COLO668 (cell line): ENCODE results near the gene SLC2A6.

Experiments
- DNase-seq: peaks from one replicate; lab custom pipeline; 2025; ENCODE audit not compliant: unreplicated experiment; lab: John Stamatoyannopoulos, UW

The SLC2A6 gene

DNA sequence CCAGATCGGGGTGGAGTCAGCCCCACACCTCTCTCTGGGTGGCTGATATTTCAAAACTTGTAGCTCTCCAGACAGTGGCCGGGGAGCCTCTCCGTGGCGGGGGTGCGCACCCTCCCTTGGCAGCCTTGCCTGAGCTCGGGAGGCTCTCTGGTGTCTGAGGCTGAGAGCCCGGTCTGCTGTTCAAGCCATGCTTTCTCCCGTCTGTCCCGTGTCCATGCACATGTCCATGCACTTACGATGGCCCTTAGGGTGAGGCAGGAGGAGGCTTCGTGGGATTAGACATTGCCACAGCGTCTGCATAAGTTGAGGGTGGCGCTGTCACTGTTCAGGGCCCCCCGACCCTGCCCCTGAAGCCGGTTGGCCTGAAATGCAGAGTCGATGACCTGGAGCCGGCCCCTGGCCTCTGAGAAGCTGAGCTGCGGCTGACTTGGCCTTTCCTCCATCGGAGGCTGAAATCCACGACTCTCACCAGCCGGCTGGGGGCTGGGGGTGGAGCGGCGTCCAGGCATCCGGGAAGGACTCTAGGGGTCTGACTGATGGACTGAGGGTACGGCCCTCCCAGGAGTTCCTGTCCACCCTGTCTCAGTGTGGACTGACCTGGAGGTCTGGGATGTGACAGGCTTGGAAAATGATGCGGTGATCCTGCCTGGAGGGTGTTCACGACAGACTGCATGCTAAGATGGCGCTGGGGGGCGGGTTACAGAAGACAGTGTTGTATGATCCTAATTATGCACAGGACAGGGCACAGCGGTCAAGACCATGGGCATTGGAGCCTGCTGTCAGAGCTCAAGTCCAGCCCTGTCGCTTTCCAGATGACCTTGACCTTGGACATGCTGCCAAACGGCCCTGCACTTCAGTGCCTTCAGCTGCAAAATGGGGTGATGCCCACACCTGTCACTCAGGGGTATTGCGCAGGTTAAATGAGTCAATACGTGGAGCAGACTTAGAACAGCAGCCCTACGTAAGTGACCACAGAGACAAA is 18.3 kb upstream of the SLC2A6 start:
- no peak for DNase-seq

DNA sequence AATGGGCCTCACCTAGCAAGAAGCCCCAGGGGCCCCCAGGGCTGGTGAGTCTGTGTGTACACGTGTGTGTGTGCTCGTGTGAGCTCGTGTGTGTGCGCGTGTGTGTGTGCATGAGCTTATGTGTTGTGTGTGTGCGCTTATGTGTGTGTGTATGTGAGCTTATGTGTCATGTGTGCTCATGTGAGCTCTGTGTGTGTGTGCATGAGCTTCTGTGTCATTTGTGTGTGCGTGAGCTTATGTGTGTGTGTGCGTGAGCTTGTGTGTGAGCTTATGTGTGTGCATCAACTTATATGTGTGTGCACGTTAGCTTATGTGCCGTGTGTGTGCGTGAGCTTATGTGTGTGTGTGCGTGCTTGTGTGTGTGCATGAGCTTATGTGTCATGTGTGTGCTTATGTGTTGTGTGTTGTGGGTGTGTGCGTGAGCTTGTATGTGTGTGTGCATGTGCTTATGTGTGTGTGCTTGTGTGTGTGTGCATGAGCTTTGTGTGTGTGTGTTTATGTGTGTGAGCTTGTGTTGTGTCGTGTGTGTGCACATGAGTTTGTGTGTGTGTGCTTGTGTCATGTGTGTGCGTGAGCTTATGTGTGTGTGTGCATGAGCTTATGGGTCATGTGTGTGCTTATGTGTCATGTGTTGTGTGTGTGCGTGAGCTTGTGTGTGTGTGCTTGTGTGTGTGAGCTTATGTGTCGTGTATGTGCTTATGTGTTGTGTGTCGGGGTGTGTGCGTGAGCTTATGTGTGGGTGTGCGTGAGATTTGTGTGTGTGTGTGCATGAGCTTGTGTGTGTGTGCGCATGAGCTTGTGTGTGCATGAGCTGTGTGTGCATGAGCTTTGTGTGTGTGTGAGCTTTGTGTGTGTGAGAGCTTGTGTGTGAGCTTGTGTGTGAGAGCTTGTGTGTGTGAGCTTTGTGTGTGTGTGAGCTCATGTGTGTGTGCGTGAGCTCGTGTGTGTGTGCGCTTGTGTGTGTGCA is 16.7 kb upstream of the SLC2A6 start:
- DNase-seq = no peak

DNA sequence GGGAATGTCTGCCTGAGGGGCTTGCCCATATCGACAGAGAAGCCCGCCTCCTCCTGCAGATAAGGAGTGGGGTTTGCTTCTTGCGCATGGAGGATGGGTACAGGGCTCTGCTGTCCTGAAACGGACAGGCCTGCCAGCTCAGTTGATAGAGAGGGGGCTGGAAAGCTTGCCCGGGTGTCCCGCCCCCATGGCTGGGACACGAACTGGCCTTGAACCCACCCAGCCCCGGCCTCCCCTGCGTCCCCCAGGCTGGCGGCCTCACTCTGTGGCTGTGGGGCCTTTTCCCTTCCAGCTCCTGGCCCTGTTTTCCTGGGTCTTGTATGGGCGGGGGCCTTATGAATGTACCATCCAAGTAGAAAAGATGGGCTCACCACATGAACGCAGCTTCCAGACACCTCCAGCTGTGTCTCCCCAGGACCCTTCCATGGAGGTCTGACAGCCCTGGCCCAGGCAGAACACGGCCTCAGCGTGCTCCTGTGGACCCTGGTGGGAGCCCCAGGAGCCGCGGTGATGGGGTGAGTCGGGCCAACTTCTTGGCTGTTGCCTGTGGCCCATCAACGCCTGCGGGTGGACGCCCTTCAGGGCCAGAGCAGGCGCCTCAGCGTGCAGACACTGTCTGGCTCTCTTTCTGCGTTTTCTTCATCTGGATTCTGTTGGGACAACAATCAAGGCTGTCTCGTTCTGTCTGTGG is 15.9 kb upstream of the SLC2A6 start:
- no peak for DNase-seq

DNA sequence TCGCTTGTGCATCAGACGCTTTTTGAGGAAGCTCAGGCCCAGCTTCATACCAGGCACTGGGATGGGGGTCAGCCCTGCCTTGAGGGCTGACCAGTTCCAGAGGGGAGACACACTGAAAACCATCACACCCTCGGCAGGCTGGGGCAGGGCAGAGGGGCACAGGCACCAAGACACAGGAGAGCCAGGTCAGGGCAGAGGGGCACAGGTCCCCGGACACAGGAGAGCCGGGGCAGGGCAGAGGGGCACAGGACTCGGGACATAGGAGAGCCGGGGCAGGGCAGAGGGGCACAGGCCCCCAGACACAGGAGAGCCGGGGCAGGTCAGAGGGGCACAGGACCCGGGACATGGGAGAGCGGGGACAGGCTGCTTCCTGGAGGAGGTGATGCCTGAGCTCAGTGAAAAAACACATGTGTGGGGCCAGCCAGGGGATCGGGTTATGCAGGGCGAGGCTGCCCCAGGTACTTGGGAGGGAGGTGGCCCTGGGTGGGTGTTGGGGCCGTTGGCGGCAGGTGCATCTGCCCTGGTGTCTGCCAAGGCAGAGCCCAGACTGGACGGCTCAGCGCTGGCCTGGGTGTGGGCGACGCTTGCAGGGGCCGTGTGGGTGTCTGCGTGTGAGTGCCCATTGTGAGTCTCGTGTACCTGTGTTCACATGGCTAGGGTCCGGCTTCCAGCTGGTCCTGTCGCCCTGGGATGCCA is 15.1 kb upstream of the SLC2A6 start:
- peak; percentile 26 for DNase-seq

DNA sequence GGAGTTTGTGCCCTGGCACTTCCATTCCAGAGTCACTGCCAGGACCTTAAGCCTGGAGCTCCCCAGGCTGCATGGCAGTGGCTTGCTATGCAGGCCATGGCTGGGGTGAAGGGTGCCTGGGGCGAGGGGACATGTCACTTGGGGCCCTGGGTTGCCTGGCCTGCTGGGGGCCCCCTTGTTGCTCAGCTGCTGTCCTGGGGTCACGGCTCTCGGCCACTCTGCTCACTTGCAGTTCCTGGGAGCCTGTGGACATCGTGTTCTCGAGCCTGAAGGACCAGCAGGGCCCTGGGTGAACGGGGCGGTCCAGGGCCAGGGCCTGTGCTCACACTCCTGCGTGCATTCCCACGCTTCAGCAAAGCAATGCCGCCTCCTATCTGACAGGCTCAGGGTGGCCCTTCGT is 14.5 kb upstream of the SLC2A6 start:
- DNase-seq = no peak

DNA sequence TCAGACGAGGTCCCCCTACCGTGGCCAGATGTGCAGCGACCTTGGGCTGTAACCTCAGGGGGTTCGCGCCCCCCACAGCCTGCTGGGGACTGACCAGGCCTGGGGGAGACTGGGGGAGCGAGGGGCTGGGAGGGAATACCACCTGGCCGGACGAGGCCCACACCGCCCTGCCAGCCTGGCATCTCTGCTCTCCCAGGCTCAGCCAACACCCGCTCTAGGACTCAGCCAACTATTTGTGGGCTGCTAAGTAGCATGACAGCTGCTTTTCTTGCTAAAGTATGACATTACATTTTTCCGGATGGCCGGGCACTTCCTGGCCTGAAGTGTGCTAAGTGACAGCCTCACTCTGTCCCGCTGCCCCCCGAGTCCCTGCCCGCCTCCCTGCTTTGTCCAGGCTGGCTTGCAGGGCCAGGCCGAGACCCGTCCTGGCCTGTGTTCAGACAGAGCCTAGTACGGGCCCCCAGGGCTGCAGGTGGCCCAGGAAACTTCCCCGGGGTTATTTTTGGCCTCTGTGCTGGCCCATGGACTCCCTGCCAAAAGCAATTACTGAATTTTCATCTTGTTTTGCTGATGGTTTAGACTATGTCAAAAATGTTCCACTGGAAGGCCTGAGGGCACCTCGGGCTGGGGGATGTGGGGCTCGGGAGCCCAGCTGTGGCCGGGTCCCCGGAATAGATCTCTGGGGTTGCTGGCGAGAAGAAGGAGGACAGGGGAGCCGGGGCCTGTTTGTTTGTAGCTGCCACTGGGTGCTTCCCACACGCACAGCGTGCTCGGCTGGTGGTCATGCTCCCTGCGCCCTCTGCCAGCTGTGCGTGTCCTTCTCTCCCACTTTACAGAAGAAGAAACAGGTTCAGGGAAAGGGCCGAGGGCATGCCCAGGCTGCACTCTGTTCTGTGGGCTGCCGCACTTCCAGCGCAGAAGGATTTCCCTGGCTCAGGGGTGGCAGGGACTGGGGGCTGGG is 13.4 kb upstream of the SLC2A6 start:
- DNase-seq = no peak

DNA sequence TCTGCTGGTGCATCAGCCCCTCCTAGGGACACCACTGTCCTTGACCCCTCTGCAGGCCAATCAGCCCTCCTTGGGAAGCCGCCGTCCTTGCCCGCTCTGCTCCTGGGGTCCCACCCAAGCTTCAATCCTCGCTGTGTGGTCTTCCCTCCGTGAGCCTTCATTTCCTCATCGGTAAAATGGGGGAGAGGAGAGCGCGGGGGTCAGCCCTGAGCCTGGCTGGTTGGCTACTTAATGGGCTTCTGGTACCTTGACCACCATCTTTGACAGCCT is 12.7 kb upstream of the SLC2A6 start:
- DNase-seq = no peak

DNA sequence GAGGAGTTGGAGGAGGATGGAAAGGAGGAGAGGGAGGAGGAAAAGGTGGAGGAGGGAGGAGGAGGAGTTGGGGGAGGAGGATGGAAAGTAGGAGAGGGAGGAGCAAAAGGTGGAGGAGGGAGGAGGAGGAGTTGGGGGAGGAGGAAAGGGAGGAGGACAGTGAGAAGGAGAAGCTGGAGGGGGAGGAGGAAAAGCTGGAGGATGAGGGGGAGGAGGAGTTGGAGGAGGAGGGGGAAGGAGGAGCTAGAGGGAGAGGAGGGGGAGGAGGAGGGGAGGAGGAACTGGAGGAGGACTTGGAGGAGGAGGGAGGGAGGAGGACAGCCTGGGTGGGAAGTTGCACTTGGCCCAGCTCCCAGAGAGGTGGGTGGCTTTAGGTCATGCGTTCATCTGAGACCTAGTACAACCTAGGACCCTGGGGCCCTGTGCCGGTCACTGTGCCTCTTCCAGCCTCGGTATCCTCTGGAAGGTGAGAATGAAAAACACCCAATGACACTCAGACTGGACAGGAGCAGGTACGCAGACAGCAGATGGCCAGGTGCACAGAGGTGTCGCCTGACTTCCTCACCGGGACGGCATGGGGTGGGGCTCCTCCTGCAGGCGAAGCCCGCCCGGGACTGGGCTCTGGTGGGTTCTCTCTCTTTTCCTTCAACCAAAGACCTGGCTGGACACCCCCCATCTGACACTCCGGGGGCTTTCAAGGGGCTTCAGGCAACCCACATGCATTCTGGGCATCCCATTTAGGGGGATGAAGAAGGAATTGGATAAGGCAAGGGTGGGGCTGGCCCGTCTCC is 12.2 kb upstream of the SLC2A6 start:
- peak; percentile 37 for DNase-seq

DNA sequence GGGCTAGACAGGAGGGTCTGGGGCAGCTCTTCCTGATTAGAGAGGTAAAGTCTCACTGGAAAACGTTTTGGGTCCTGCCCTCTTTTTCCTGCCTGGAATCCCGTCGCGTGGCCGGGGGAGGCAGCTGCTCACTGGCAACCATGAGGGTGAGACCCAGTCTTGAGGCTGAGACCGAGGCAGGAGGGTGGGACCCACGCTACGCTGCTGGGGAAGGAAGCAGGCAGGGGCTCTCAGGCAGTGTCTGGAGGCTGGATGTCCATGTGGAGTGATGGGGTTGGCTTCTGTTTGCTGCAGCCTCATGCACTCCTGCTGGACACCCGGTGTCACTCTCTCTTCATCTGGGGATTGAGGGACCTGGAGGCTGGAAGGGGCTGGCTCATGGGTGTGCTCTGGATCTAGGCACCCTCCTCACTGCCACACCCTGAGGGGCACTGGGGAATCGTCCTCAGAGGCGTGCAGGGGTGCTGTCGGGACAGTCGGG is 11.3 kb upstream of the SLC2A6 start:
- DNase-seq = no peak

DNA sequence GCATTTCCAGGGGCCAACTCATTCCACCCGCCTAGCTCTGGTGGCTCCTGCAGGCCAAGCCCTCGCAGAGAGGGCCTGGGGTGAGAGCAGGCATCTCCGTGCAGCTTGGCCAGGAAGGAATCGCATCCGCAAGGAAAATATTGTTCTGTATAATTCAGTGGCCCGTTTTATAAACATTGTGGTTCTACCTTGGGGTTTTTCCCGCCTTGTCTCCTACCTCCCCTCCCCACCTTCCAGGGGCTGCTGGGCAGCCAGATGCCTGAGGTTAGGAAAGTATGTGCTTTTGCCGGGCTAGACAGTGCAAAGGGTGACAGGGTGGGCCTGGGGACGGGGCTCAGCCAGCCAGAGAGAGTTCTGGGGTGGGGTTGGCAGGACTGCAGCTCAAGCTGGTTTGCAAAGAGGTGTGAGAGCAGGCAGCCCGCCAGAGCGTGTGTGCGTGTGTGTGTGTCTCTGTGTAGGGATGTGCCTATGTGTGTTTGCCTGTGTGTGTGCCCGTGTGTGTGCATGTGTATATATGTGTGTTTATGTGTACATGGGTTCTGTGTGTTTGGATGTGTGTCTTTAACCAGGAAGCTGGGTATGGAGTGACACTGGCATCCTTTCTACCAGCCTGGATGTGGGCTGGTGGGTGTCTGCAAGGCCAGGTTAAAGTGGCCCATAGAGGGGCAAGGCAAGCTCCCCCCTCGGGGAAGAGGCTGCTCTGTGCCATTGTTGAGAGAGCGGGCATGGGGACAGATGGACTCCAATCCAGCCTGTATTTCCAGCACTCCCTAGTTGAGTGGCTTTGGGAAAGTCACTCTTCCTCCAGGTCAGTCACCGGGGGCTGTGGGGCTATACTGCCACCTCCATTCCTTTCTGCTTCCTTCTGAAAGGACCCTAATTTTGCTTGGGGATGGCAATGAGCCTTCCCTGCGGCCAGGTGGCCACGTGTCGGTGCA is 10.6 kb upstream of the SLC2A6 start:
- DNase-seq = no peak

DNA sequence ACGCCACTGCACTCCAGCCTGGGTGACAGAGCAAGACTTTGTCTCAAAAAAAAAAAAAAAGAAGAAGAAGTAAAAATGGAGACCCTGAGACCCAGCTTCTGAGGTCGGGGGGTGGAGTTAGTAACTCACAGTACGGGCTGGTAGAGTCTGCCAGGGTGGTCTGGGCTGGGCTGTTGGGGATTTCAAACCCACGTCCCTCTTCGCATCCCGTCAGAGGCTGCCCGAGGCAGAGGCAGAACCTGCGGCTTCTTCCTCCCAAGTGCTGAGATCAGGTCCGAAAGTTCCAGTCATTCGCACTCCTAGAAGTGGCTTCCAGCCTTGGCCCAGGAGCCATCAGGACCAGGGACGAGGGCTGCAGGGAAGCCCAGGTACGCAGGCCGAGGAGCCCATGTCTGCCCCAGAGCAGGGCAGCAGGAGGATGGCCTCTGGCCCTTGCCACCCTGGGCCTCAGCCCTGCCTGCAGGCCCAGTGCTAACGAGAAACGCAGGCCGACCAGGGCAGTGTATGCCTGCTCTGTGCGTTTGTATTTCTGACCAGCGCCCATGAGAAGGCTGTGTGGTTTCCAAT is 9.9 kb upstream of the SLC2A6 start:
- DNase-seq = no peak

DNA sequence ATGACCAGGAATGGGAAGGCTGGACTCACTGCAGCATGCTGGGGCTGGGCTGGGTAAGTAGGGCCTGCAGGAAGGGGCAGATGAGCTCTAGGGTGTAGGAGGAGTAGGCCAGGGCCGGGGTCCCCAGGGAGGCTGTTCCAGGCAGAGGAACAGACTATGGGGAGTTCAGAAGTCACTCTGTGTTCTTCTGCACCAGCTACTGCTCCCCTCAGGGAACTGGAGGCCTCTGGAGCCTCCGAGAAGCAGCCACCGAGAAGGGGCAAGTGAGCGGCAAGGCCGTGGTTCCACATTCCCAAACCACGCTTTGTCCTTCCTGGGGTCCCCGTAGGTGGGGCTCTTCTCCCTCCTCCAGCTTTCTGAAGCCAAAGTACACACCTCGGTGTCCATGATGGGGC is 8.4 kb upstream of the SLC2A6 start:
- DNase-seq = no peak

DNA sequence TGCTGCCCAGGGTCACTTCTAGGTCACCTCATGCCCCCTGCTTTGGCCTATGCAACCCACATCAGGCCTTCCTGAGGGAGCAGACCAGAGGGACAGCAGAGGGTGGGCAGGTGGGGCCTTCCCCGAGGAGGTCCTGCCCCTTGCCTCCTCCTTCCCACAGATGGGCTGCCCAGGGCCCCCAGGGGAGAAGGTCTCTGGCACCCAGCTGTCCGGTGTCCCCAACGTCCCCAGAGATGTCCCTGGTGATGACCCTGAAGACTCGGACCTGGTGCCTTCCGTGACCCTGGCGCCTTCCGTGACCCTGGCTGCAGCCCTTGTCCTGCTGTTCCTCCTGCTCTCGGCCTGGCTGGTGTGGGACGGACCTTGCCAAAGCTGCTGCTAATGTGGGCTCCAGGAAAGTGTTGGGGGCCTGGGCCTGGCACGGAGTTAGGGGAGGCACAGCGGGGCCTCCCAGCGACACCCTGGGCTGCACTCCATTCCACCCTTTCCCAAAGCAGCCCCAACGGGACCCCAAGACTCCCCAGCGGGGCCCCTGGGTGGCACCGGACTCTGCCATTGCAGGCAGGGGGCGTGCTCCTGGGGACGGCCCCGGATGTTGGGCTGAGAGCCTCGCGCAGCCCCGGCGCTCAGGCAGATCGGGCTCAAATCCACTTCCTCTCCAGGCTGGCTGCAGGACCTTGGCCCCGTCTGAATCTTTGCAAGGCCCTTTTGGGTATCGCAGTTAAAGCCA is 6.8 kb upstream of the SLC2A6 start:
- DNase-seq = no peak

DNA sequence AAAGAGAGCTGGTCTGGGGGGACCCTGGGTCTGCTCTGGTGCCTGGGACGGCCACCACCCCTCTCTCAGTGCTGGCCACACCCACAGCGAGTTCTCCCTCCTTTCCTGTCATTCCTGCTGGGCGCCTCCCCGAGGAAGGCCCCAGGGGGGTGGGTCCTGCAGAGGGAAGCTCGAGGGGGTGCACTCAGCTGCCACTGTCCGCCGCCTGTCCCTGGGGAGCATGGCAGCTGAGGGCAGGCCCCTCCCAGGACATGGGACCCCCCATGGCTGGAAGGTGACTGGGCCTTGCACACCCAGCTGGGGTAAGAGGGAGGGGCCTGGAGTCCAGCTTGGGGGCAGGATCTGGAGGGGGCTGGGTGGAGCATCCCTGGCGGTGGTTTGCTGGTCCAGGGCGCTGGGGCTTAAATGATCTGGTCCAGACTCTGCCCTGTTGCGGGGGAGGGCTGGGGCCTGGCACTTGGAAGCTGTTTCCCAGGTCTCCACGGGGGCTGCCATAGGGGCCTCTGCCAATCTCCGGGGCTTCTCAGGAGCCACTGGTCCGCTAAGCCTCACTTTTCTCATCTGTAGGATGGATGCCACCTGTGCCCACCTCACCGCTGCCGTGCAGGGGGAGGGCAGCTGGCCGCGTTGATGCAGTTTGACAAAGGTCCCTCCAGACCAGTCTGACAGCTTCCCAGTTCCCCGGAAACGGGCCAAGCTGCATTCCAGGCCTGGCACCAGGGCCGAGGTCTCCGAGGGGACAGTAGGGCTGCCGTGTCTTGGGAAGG is 6.0 kb upstream of the SLC2A6 start:
- DNase-seq = no peak

DNA sequence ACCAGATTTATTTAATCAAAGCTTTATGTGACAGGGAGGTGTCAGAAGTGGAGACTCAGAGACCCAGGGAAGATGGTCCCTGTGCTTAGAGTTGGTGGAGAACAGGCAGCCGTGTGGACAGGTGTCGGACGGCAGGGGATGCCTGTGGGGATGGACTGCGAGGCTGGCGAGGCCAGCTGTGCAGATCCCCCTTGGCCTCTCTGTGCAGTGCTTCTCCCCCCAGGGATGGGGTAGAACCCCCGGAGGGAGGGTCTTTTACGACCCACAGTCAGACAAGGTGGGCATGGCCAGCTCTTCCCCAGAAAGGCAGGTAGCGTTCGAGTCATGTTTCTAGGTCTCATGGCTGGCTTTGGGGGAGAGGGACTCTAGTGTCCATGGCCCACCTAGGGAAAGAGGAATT is 4.7 kb upstream of the SLC2A6 start:
- no peak for DNase-seq
